Vagina (tissue), 2 donors: ENCODE data around the gene ROR1. TPM values are rescaled to one million over a fixed set of nuclear protein-coding genes. Genes with fewer than 3 reads are reported as not detected.

Source experiments
- DNase-seq, 2 donors: peaks; one replicate each; pipeline ENCODE4 v3.0.0-alpha.2; 2017; ENCODE audit errors: extremely low spot score in 2 of 2
- H3K27ac ChIP-seq: fragments of 200-600 bp; sonication (generic); one replicate; pipeline ENCODE4 v1.5.1; 2019
- H3K27me3 ChIP-seq: fragments of 200-600 bp; sonication (generic); one replicate; pipeline ENCODE4 v1.5.1; 2019
- H3K36me3 ChIP-seq, 2 donors: fragments of 200-600 bp; sonication (generic); one replicate each; pipeline ENCODE4 v1.5.1; 2017 to 2019
- H3K4me1 ChIP-seq: fragments of 200-600 bp; sonication (generic); one replicate; pipeline ENCODE4 v1.5.1; 2019
- H3K4me3 ChIP-seq, 2 donors: fragments of 200-600 bp; sonication (generic); 1 replicate in 1 of 2; 2 replicates in 1 of 2; pipeline ENCODE4 v1.5.1; 2016 to 2019
- H3K9me3 ChIP-seq: fragments of 200-600 bp; sonication (generic); one replicate; pipeline ENCODE4 v1.5.1; 2019
- CTCF ChIP-seq, 3 experiments: fragments of 450-650 bp in 2 of 3; fragments of 200-600 bp in 1 of 3; sonication (generic) in 1 of 3; IDR thresholded peaks; one replicate each; pipeline ENCODE4 v1.5.1; 2017 to 2019; ENCODE audit warnings: antibody characterized with exemption in 3 of 3, mild to moderate bottlenecking in 2 of 3, moderate library complexity in 2 of 3
- POLR2A ChIP-seq, 2 donors: fragments of 450-650 bp; IDR thresholded peaks; one replicate each; pipeline ENCODE4 v1.6.1; 2017; ENCODE audit warnings: antibody characterized with exemption in 2 of 2, mild to moderate bottlenecking in 2 of 2, moderate library complexity in 2 of 2
- POLR2AphosphoS5 ChIP-seq, 2 donors: sonication (generic); formaldehyde crosslinking; IDR thresholded peaks; one replicate each; pipeline ENCODE4 v1.9.0; 2017; ENCODE audit warnings: antibody characterized with exemption in 2 of 2, mild to moderate bottlenecking in 2 of 2, low read depth in 1 of 2; ENCODE audit not compliant: insufficient read depth in 1 of 2
- intact Hi-C: fragments of 100-400 bp; cut with DNase I; formaldehyde crosslinking; loops from one replicate; pipeline ENCODE4 v1.15.1; 2023
- total RNA-seq: library from RNA; depleted of rRNA; stranded (reverse); fragments of >200 nt; gene quantifications from one replicate; pipeline ENCODE4 v1.2.3, GENCODE V29; 2016

The ROR1 gene
- total RNA-seq, 1 donor from 2014 or later = 11.0 TPM

- Histone ChIP-seq H3K27me3 (no peaks in the 10 kb centered on the region), H3K36me3 (no peaks in the 10 kb centered on the region), H3K4me1 (peaks cover 27% of the 10 kb centered on the region), H3K9me3 (no peaks in the 10 kb centered on the region), H3K27ac (no peak overlapping the region), H3K4me3 (no peak overlapping the region)
- no peak for TF ChIP-seq POLR2AphosphoS5 (IDR thresholded peaks at IDR 0.05; ENCODE audit: insufficient read depth in 1 of 2, low read depth in 1 of 2)
- no peak for TF ChIP-seq CTCF (IDR thresholded peaks at IDR 0.05)
- no peak for TF ChIP-seq POLR2A (IDR thresholded peaks at IDR 0.05)
- intact Hi-C loops = no loop called here
- DNase-seq = no peak
These were observed 262.7 kb downstream of the ROR1 start for GRCh38 chr1:64036549-64036948.

- Histone ChIP-seq H3K4me3 (no peak overlapping the region), H3K36me3 (no peaks in the 10 kb centered on the region), H3K4me1 (peaks cover 43% of the 10 kb centered on the region), H3K27ac (no peak overlapping the region), H3K9me3 (no peaks in the 10 kb centered on the region), H3K27me3 (no peaks in the 10 kb centered on the region)
- no peak for TF ChIP-seq CTCF (IDR thresholded peaks at IDR 0.05)
- no peak for TF ChIP-seq POLR2AphosphoS5 (IDR thresholded peaks at IDR 0.05; ENCODE audit: insufficient read depth in 1 of 2, low read depth in 1 of 2)
- no peak for TF ChIP-seq POLR2A (IDR thresholded peaks at IDR 0.05)
- DNase-seq = no peak
- intact Hi-C loops = no loop called here
These were observed 264.3 kb downstream of the ROR1 start for GRCh38 chr1:64038119-64038518.

- Histone ChIP-seq H3K36me3 (no peaks in the 10 kb centered on the region), H3K4me3 (no peak overlapping the region), H3K27ac (peak overlapping the region; percentile 34), H3K4me1 (peaks cover 50% of the 10 kb centered on the region), H3K9me3 (no peaks in the 10 kb centered on the region), H3K27me3 (no peaks in the 10 kb centered on the region)
- intact Hi-C loops = no loop called here
- TF ChIP-seq POLR2AphosphoS5 (IDR thresholded peaks at IDR 0.05; ENCODE audit: insufficient read depth in 1 of 2, low read depth in 1 of 2) = no peak
- TF ChIP-seq CTCF (IDR thresholded peaks at IDR 0.05) = no peak
- TF ChIP-seq POLR2A (IDR thresholded peaks at IDR 0.05) = no peak
- no peak for DNase-seq
These were observed 265.1 kb downstream of the ROR1 start for GRCh38 chr1:64038965-64039364.

GRCh38 chr1:64039390-64039926, 265.6 kb downstream of the ROR1 start:
- Histone ChIP-seq H3K27me3 (no peaks in the 10 kb centered on the region), H3K4me1 (peaks cover 50% of the 10 kb centered on the region), H3K36me3 (no peaks in the 10 kb centered on the region), H3K9me3 (no peaks in the 10 kb centered on the region), H3K27ac (peak overlapping the region; percentile 34), H3K4me3 (no peak overlapping the region)
- intact Hi-C loops = no loop called here
- no peak for TF ChIP-seq CTCF (IDR thresholded peaks at IDR 0.05)
- TF ChIP-seq POLR2AphosphoS5 (IDR thresholded peaks at IDR 0.05; ENCODE audit: insufficient read depth in 1 of 2, low read depth in 1 of 2) = peak; percentile 12 to 90
- no peak for DNase-seq

GRCh38 chr1:64041371-64042131, 267.7 kb downstream of the ROR1 start:
- Histone ChIP-seq H3K4me1 (peaks cover 50% of the 10 kb centered on the region), H3K27ac (peak overlapping the region; percentile 68), H3K36me3 (no peaks in the 10 kb centered on the region), H3K9me3 (no peaks in the 10 kb centered on the region), H3K27me3 (no peaks in the 10 kb centered on the region), H3K4me3 (no peak overlapping the region)
- TF ChIP-seq POLR2AphosphoS5 (IDR thresholded peaks at IDR 0.05; ENCODE audit: insufficient read depth in 1 of 2, low read depth in 1 of 2) = no peak
- no peak for TF ChIP-seq CTCF (IDR thresholded peaks at IDR 0.05)
- no peak for TF ChIP-seq POLR2A (IDR thresholded peaks at IDR 0.05)
- DNase-seq = no peak
- intact Hi-C loops = loop anchor here (10.0 kb wide), 1 partner anchor 267 kb away; the partner anchor contains the start of gene ROR1
